Osteoblast (primary cell): ENCODE results near the gene SOCS4. TPM values are rescaled to one million over a fixed set of nuclear protein-coding genes. Genes with fewer than 3 reads are reported as not detected.
A peak's percentile ranks its signal among the peaks of the same experiment; 100 is the strongest.
"Not testable (repeated sequence)": the region's sequence is repeated elsewhere in the genome, so short reads cannot be mapped to it uniquely, and the experiment has no call there.

ENCODE experiments used
- DNase-seq: peaks from one replicate; pipeline ENCODE4 v3.0.0; 2011; ENCODE audit warnings: low spot score, mixed read lengths; ENCODE audit not compliant: insufficient read length; ENCODE audit errors: missing footprints
- H2AFZ ChIP-seq: 2 replicates; pipeline ENCODE4 v1.6.0; 2011; ENCODE audit warnings: mild to moderate bottlenecking, low read length
- H3K27ac ChIP-seq: 2 replicates; pipeline ENCODE4 v1.5.1; 2011; ENCODE audit warnings: mild to moderate bottlenecking, low read depth, low read length, moderate library complexity
- H3K27me3 ChIP-seq: 2 replicates; pipeline ENCODE4 v1.6.0; 2012; ENCODE audit warnings: mild to moderate bottlenecking, control low read depth, inconsistent platforms, low read length, moderate library complexity; ENCODE audit not compliant: insufficient read depth
- H3K36me3 ChIP-seq: 2 replicates; pipeline ENCODE4 v1.5.1; 2011; ENCODE audit warnings: mild to moderate bottlenecking, low read length, control low read depth, moderate library complexity; ENCODE audit not compliant: insufficient read depth
- H3K4me1 ChIP-seq: 2 replicates; pipeline ENCODE4 v1.5.1; 2011; ENCODE audit warnings: mild to moderate bottlenecking, low read length, control low read depth, moderate library complexity; ENCODE audit not compliant: insufficient read depth
- H3K4me2 ChIP-seq: 2 replicates; pipeline ENCODE4 v1.6.0; 2011; ENCODE audit warnings: mild to moderate bottlenecking, low read length; ENCODE audit not compliant: insufficient read depth
- H3K4me3 ChIP-seq: fragments of 200-600 bp; sonication (generic); 3 replicates; pipeline ENCODE4 v1.5.1; 2012; ENCODE audit warnings: mild to moderate bottlenecking, low read length, inconsistent platforms; ENCODE audit not compliant: insufficient read depth
- H3K79me2 ChIP-seq: 2 replicates; pipeline ENCODE4 v1.6.0; 2012; ENCODE audit warnings: mild to moderate bottlenecking, low read length, control low read depth, inconsistent platforms; ENCODE audit not compliant: insufficient read depth
- H3K9me3 ChIP-seq: 2 replicates; pipeline ENCODE4 v1.5.1; 2011; ENCODE audit warnings: low read depth, low read length, control low read depth
- H4K20me1 ChIP-seq: 2 replicates; pipeline ENCODE4 v1.6.0; 2012; ENCODE audit warnings: mild to moderate bottlenecking, low read length, control low read depth; ENCODE audit not compliant: insufficient read depth
- total RNA-seq: library from RNA; depleted of rRNA; stranded (reverse); fragments of >200 nt; gene quantifications from 2 replicates; pipeline ENCODE4 v1.2.3, GENCODE V29; 2012
- TF ChIP-seq, protein P1 (sequence below): IDR thresholded peaks from 2 replicates; pipeline ENCODE4 v1.5.1; 2011; ENCODE audit warnings: mild to moderate bottlenecking, low read depth, low read length, moderate library complexity; ENCODE audit errors: extremely low read depth

SOCS4 gene
- total RNA-seq, 1 donor, result 15.6 TPM

DNA sequence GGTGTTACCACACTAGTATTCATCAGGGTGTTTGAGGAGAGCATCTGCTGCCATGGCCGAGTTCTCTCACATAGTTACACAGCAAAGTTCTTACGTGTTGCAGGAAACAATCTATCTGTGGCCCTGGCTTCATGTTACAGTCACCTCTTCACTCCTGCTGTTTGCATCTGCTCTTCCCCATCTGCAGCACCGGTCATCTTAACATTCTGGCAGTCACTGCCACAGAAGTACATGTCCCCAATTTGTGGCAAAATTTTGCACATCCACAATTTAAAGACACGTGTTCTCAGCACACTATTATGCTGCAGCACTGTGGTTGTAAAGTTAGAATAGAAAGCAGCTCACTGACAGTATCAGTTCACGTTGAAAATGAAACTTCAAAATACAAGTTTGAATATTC, 47.6 kb downstream of the SOCS4 start:
- H3K9me3 ChIP-seq, result no peaks in the 10 kb centered on the region
- H3K27me3 ChIP-seq, result no peaks in the 10 kb centered on the region
- peak overlapping the region; percentile 71 for H3K4me2 ChIP-seq
- H4K20me1 ChIP-seq, result no peaks in the 10 kb centered on the region
- H3K27ac ChIP-seq, result peak overlapping the region; percentile 17
- no peaks in the 10 kb centered on the region for H3K79me2 ChIP-seq
- TF ChIP-seq, protein P1, sequence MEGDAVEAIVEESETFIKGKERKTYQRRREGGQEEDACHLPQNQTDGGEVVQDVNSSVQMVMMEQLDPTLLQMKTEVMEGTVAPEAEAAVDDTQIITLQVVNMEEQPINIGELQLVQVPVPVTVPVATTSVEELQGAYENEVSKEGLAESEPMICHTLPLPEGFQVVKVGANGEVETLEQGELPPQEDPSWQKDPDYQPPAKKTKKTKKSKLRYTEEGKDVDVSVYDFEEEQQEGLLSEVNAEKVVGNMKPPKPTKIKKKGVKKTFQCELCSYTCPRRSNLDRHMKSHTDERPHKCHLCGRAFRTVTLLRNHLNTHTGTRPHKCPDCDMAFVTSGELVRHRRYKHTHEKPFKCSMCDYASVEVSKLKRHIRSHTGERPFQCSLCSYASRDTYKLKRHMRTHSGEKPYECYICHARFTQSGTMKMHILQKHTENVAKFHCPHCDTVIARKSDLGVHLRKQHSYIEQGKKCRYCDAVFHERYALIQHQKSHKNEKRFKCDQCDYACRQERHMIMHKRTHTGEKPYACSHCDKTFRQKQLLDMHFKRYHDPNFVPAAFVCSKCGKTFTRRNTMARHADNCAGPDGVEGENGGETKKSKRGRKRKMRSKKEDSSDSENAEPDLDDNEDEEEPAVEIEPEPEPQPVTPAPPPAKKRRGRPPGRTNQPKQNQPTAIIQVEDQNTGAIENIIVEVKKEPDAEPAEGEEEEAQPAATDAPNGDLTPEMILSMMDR, result no peak
- peak overlapping the region; percentile 41 for H3K4me3 ChIP-seq
- peak overlapping the region; percentile 69 for H2AFZ ChIP-seq
- H3K36me3 ChIP-seq, result no peaks in the 10 kb centered on the region
- no peak for DNase-seq
- peaks cover 50% of the 10 kb centered on the region for H3K4me1 ChIP-seq

DNA sequence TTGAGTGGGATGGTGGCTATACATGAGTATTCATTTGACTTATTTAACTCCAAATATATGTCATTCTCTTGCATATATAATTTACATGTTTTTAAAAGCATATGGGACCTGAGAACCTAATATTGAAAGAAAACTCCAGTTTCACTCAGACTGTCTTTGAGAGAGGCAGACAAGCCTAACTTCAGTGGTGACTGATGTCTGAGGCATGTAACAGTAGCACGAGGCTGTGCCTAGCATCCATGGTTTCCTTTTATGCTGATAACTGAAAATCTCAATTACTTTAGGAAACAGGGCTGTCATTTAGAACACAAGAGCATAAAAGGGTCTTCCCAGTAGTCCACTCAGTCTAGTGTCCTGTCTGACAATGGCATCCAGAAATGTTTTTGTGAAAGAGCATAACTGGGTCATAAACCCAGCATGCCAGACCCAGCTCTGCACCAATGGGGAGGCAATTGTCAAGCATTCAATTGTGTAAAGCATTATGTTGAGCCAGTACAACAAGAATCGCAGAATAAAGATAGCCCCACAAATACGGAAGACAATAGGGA, 48.7 kb downstream of the SOCS4 start:
- no peaks in the 10 kb centered on the region for H3K36me3 ChIP-seq
- no peak for DNase-seq
- TF ChIP-seq, protein P1, result no peak
- H3K27ac ChIP-seq, result peak overlapping the region; percentile 17
- no peaks in the 10 kb centered on the region for H3K9me3 ChIP-seq
- peak overlapping the region; percentile 71 for H3K4me2 ChIP-seq
- no peaks in the 10 kb centered on the region for H4K20me1 ChIP-seq
- H3K79me2 ChIP-seq, result no peaks in the 10 kb centered on the region
- H3K4me3 ChIP-seq, result no peak overlapping the region
- H3K27me3 ChIP-seq, result no peaks in the 10 kb centered on the region
- peak overlapping the region; percentile 4 for H2AFZ ChIP-seq
- peaks cover 46% of the 10 kb centered on the region for H3K4me1 ChIP-seq

DNA sequence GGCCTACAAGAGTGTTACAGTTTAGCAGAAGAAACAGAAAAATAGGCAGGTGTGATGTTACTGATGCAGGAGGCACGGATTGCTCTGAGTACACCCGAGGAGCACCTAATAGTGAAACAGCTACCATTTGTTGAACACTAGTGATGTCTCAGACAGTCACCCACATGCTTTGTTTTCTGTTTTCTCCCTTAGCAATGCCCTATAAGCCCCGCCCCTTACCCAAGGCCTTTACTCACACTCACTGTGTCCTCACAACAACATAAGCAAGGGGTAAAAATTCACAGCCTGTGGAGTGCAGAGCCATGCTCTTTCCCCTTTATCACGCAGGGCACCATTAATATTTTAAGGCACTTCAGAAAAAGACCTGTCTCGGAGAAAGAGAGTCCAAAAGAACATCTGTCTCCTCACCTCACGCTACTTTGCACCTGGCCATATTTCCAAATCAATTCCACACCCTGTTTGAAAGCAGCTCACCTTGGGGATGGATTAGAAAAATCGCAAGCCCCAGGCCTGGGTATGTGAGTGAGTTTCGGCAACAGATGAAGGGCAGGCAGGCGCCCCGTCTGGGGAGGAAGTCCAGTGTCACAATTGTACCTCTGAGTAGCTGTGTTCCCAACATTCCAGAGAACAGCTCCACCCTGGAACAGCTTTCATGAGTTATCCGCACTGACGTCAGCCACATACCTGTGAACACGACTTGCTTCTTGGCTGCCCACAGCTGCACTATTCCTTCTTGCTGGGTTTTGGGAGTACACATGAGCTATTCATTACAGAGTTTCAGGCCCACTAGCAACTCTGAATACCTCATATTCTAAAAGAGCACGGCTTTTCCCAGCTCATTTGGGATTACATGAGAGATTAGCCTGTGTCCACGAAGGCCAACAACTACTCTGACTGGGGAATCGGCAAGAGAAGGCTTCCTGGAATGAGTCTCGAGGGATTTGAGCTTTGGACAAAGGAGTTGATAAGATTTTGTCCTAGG, 50.4 kb downstream of the SOCS4 start:
- no peak overlapping the region for H3K4me3 ChIP-seq
- no peaks in the 10 kb centered on the region for H3K27me3 ChIP-seq
- peaks cover 30% of the 10 kb centered on the region for H3K4me1 ChIP-seq
- H3K79me2 ChIP-seq, result no peaks in the 10 kb centered on the region
- H2AFZ ChIP-seq, result peak overlapping the region; percentile 79
- peak; percentile 63 for DNase-seq
- H3K27ac ChIP-seq, result peak overlapping the region; percentile 37
- H4K20me1 ChIP-seq, result no peaks in the 10 kb centered on the region
- TF ChIP-seq, protein P1, result no peak
- H3K36me3 ChIP-seq, result no peaks in the 10 kb centered on the region
- H3K9me3 ChIP-seq, result no peaks in the 10 kb centered on the region
- H3K4me2 ChIP-seq, result no peak overlapping the region

DNA sequence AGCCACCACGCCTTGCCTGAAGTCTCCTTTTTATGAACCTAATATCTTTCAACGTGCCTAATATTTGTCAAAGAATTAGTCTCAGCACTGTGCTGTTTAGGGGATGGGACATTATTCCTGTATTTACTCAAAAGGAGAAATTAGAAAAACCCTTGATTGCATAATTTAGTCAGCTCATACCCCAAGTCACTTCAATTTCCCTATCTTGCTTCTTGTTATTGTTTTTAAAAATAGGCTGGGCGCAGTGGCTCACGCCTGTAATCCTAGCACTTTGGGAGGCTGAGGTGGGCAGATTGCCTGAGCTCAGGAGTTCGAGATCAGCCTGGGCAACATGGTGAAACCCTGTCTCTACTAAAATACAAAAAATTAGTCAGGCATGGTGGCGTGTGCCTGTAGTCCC, 52.9 kb downstream of the SOCS4 start:
- not testable (repeated sequence) for H2AFZ ChIP-seq, H3K4me3 ChIP-seq, H3K4me2 ChIP-seq, H4K20me1 ChIP-seq, H3K79me2 ChIP-seq, H3K36me3 ChIP-seq, H3K27me3 ChIP-seq, H3K27ac ChIP-seq, DNase-seq, H3K9me3 ChIP-seq, H3K4me1 ChIP-seq
